NCI-H2196 (cell line): ENCODE results near the gene FBXL16.

Source experiments
- DNase-seq: peaks from one replicate; lab custom pipeline; 2025; ENCODE audit not compliant: unreplicated experiment; lab: John Stamatoyannopoulos, UW

FBXL16 gene

GRCh38 chr16:735982-736453 lies 30.4 kb upstream of the FBXL16 start:
- no peak for DNase-seq

- DNase-seq, result no peak
These were observed 29.6 kb upstream of the FBXL16 start for GRCh38 chr16:734981-735881.

GRCh38 chr16:734208-734980 lies 28.8 kb upstream of the FBXL16 start:
- DNase-seq, result no peak

- DNase-seq, result no peak
These were observed 28.0 kb upstream of the FBXL16 start for GRCh38 chr16:733382-734207.

- DNase-seq, result no peak
These were observed 27.3 kb upstream of the FBXL16 start for GRCh38 chr16:732936-733335.

GRCh38 chr16:732332-732731 lies 26.7 kb upstream of the FBXL16 start:
- DNase-seq, result no peak

GRCh38 chr16:730666-731509 lies 25.3 kb upstream of the FBXL16 start:
- no peak for DNase-seq

GRCh38 chr16:729768-730665 lies 24.4 kb upstream of the FBXL16 start:
- no peak for DNase-seq

GRCh38 chr16:728890-729744 lies 23.5 kb upstream of the FBXL16 start:
- no peak for DNase-seq

GRCh38 chr16:728131-728889 lies 22.7 kb upstream of the FBXL16 start:
- DNase-seq, result peak; percentile 88

GRCh38 chr16:727291-727977 lies 21.8 kb upstream of the FBXL16 start:
- no peak for DNase-seq

GRCh38 chr16:726438-727290 lies 21.1 kb upstream of the FBXL16 start, which contains the start of the genes CCDC78 and HAGHL:
CCDC78 (minus strand) TSS chr16:726443; CDS start chr16:726367, 76 bp downstream.
HAGHL (plus strand) TSS chr16:727106; CDS start chr16:727510, 404 bp downstream.
- DNase-seq, result peak; percentile 67

- DNase-seq, result no peak
These were observed 20.5 kb upstream of the FBXL16 start for GRCh38 chr16:726188-726437.

- DNase-seq, result no peak
These were observed 20.0 kb upstream of the FBXL16 start for GRCh38 chr16:725463-726187.

- no peak for DNase-seq
These were observed 19.4 kb upstream of the FBXL16 start for GRCh38 chr16:725041-725376.
